Liver (tissue), 9 donors: Measurements from ENCODE around the gene NMNAT2. TPM values are rescaled to one million over a fixed set of nuclear protein-coding genes. Genes with fewer than 3 reads are reported as not detected.

Experiments
- DNase-seq: peaks from one replicate; pipeline ENCODE4 v3.0.0-alpha.2; 2017; ENCODE audit warnings: low spot score
- H3K27ac ChIP-seq, 2 donors: one replicate each; pipeline ENCODE4 v1.7.0; 2013; ENCODE audit warnings: inconsistent platforms in 2 of 2, low read length in 2 of 2, control low read depth in 1 of 2, low read depth in 1 of 2, mild to moderate bottlenecking in 1 of 2
- H3K27me3 ChIP-seq, 4 donors: one replicate each; pipeline versions ENCODE4 v1.6.1 to v1.7.0; 2013; ENCODE audit warnings: low read length in 3 of 4, inconsistent platforms in 1 of 4, mild to moderate bottlenecking in 1 of 4, moderate library complexity in 1 of 4; ENCODE audit not compliant: control insufficient read depth in 4 of 4, insufficient read depth in 4 of 4
- H3K36me3 ChIP-seq, 4 donors: one replicate each; pipeline versions ENCODE4 v1.6.1 to v1.7.0; 2013; ENCODE audit warnings: low read length in 3 of 4, mild to moderate bottlenecking in 3 of 4, low read depth in 1 of 4, moderate library complexity in 1 of 4; ENCODE audit not compliant: control insufficient read depth in 4 of 4, insufficient read depth in 3 of 4
- H3K4me1 ChIP-seq, 4 donors: one replicate each; pipeline versions ENCODE4 v1.6.1 to v1.7.0; 2013; ENCODE audit warnings: low read length in 3 of 4, mild to moderate bottlenecking in 3 of 4, moderate library complexity in 1 of 4; ENCODE audit not compliant: control insufficient read depth in 4 of 4, insufficient read depth in 4 of 4
- H3K4me3 ChIP-seq, 3 donors: one replicate each; pipeline versions ENCODE4 v1.6.1 to v1.7.0; 2013; ENCODE audit warnings: low read length in 3 of 3, control low read depth in 1 of 3, low read depth in 1 of 3, mild to moderate bottlenecking in 1 of 3
- H3K9ac ChIP-seq, 2 donors: one replicate each; pipeline ENCODE4 v1.7.0; 2013; ENCODE audit warnings: low read length in 2 of 2, mild to moderate bottlenecking in 2 of 2, moderate library complexity in 2 of 2, control low read depth in 1 of 2, low read depth in 1 of 2
- H3K9me3 ChIP-seq, 4 donors: one replicate each; pipeline versions ENCODE4 v1.6.1 to v1.7.0; 2013; ENCODE audit warnings: low read length in 3 of 4; ENCODE audit not compliant: control insufficient read depth in 4 of 4
- FOXA1 ChIP-seq: IDR thresholded peaks from 2 replicates; pipeline ENCODE4 v1.6.1; 2016; ENCODE audit warnings: antibody characterized with exemption
- FOXA2 ChIP-seq: IDR thresholded peaks from 2 replicates; pipeline ENCODE4 v1.6.1; 2016; ENCODE audit warnings: antibody characterized with exemption
- GABPA ChIP-seq, 2 donors: IDR thresholded peaks in 1 of 2; conservative IDR thresholded peaks in 1 of 2; 2 replicates each; pipeline ENCODE4 v1.6.1; 2016; ENCODE audit warnings: antibody characterized with exemption in 2 of 2, mild to moderate bottlenecking in 1 of 2, moderate library complexity in 1 of 2
- HNF4A ChIP-seq, 2 donors: conservative IDR thresholded peaks; 2 replicates each; pipeline ENCODE4 v1.6.1; 2016; ENCODE audit warnings: antibody characterized with exemption in 2 of 2, mild to moderate bottlenecking in 2 of 2
- HNF4G ChIP-seq: IDR thresholded peaks from 2 replicates; pipeline ENCODE4 v1.6.1; 2016; ENCODE audit warnings: antibody characterized with exemption
- JUND ChIP-seq, 2 donors: IDR thresholded peaks; 2 replicates each; pipeline ENCODE4 v1.6.1; 2016; ENCODE audit warnings: antibody characterized with exemption in 2 of 2
- RAD21 ChIP-seq, 2 donors: IDR thresholded peaks; 2 replicates each; pipeline ENCODE4 v1.6.1; 2016; ENCODE audit warnings: antibody characterized with exemption in 2 of 2, mild to moderate bottlenecking in 2 of 2
- RXRA ChIP-seq, 2 donors: IDR thresholded peaks; 2 replicates each; pipeline ENCODE4 v1.6.1; 2017 to 2018; ENCODE audit warnings: antibody characterized with exemption in 2 of 2, mild to moderate bottlenecking in 1 of 2
- YY1 ChIP-seq: IDR thresholded peaks from 2 replicates; pipeline ENCODE4 v1.6.1; 2016; ENCODE audit warnings: antibody characterized with exemption, mild to moderate bottlenecking
- WGBS: extraction: QIAGEN DNeasy Blood & Tissue Kit; methylation state at CpG from one replicate; pipeline ENCODE4 v1.1.7; 2013; 5-methylcytosine and 5-hydroxymethylcytosine counted together
- polyA plus RNA-seq, 2 donors: library from polyadenylated mRNA; stranded (reverse) in 1 of 2; unstranded in 1 of 2; fragments of 200-250 nt in 1 of 2; fragments of >200 nt in 1 of 2; fragmentation: Nextera tagmentation in 1 of 2; extraction: Ambion mirVana in 1 of 2; gene quantifications; one replicate each; pipeline versions ENCODE4 v1.2.1 to v1.2.3, GENCODE V29; 2013 to 2015
- total RNA-seq, 2 donors: library from RNA; depleted of rRNA; stranded (reverse); fragments of >200 nt; gene quantifications; one replicate each; pipeline ENCODE4 v1.2.3, GENCODE V29; 2014
- TF ChIP-seq, protein P1 (sequence below): IDR thresholded peaks from 2 replicates; pipeline ENCODE4 v1.6.1; 2016; ENCODE audit warnings: antibody characterized with exemption, mild to moderate bottlenecking
- TF ChIP-seq, protein P2 (sequence below): IDR thresholded peaks from 2 replicates; pipeline ENCODE4 v1.6.1; 2016; ENCODE audit warnings: antibody characterized with exemption
- TF ChIP-seq, protein P3 (sequence below): IDR thresholded peaks from 2 replicates; pipeline ENCODE4 v1.6.1; 2016; ENCODE audit warnings: antibody characterized with exemption
- TF ChIP-seq, protein P4 (sequence below): IDR thresholded peaks from 2 replicates; pipeline ENCODE4 v1.6.1; 2016; ENCODE audit warnings: antibody characterized with exemption
- TF ChIP-seq, protein P5 (sequence below): fragments of 150-350 bp; IDR thresholded peaks from 2 replicates; pipeline ENCODE4 v1.5.1; 2017; ENCODE audit warnings: improper control_type of control experiment, low read depth, low read length; ENCODE audit not compliant: missing input control
- donor health status: healthy.
- donor health status: healthy.
- donor health status: healthy.
- donor health status: healthy.
- donor health status: healthy.

Gene NMNAT2
- total and polyA plus RNA-seq, 4 donors = under 0.01 to 0.07 (median 0.05) TPM; not detected in 1

DNA sequence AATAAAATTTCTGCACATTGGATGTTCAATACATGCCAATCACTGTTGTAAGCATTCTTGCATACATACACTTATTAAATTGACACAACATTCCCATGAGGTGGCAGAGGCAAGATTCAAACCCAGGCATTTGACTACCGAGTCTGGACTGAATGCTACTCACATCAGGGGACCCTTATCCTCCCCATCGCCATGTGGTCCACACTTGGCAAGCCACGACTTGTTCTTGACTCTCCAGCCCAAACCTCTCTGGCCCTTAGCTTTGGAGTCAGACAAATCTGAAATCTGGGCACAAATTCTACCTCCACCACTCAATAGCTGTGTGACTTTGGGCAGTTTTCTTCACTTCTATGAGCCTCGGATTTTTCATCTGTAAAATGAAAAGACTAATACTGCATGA is 57.1 kb downstream of the NMNAT2 start:
- Histone ChIP-seq H3K4me3 (no peak overlapping the region), H3K27me3 (peaks cover 0 to 3% (median 0%) of the 10 kb centered on the region in 4 donors), H3K36me3 (no peaks in the 10 kb centered on the region), H3K9ac (no peak overlapping the region), H3K9me3 (no peaks in the 10 kb centered on the region), H3K4me1 (no peaks in the 10 kb centered on the region), H3K27ac (no peak overlapping the region)
- TF ChIP-seq HNF4A (conservative IDR thresholded peaks at IDR 0.05) (no peak), FOXA2 (no peak), YY1 (no peak)
- TF ChIP-seq, protein P1, sequence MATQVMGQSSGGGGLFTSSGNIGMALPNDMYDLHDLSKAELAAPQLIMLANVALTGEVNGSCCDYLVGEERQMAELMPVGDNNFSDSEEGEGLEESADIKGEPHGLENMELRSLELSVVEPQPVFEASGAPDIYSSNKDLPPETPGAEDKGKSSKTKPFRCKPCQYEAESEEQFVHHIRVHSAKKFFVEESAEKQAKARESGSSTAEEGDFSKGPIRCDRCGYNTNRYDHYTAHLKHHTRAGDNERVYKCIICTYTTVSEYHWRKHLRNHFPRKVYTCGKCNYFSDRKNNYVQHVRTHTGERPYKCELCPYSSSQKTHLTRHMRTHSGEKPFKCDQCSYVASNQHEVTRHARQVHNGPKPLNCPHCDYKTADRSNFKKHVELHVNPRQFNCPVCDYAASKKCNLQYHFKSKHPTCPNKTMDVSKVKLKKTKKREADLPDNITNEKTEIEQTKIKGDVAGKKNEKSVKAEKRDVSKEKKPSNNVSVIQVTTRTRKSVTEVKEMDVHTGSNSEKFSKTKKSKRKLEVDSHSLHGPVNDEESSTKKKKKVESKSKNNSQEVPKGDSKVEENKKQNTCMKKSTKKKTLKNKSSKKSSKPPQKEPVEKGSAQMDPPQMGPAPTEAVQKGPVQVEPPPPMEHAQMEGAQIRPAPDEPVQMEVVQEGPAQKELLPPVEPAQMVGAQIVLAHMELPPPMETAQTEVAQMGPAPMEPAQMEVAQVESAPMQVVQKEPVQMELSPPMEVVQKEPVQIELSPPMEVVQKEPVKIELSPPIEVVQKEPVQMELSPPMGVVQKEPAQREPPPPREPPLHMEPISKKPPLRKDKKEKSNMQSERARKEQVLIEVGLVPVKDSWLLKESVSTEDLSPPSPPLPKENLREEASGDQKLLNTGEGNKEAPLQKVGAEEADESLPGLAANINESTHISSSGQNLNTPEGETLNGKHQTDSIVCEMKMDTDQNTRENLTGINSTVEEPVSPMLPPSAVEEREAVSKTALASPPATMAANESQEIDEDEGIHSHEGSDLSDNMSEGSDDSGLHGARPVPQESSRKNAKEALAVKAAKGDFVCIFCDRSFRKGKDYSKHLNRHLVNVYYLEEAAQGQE = no peak
- TF ChIP-seq, protein P2, sequence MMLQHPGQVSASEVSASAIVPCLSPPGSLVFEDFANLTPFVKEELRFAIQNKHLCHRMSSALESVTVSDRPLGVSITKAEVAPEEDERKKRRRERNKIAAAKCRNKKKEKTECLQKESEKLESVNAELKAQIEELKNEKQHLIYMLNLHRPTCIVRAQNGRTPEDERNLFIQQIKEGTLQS = no peak
- TF ChIP-seq, protein P3, sequence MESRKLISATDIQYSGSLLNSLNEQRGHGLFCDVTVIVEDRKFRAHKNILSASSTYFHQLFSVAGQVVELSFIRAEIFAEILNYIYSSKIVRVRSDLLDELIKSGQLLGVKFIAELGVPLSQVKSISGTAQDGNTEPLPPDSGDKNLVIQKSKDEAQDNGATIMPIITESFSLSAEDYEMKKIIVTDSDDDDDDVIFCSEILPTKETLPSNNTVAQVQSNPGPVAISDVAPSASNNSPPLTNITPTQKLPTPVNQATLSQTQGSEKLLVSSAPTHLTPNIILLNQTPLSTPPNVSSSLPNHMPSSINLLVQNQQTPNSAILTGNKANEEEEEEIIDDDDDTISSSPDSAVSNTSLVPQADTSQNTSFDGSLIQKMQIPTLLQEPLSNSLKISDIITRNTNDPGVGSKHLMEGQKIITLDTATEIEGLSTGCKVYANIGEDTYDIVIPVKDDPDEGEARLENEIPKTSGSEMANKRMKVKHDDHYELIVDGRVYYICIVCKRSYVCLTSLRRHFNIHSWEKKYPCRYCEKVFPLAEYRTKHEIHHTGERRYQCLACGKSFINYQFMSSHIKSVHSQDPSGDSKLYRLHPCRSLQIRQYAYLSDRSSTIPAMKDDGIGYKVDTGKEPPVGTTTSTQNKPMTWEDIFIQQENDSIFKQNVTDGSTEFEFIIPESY = no peak
- DNase-seq = no peak
- WGBS = 68% methylated on average over 4 of the region's 4 CpGs

DNA sequence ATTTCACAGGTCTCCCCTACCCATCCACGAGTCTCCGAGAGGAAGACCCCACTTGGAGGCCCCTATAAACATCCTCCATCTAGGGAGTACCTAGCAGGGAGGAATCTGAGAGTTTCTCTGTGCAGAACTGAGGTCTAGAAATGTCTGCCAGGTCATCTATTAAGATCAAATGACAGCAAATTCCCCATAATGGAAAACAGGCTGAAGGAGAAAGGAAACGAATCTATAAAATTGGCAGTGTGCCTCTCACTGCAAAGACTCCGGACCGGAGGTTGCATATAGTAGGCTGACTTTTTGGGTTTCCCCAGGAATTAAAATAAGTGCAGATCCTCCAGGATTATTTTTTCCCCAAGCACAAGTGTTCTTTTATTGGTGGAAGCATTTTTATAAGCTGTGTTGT is 57.7 kb downstream of the NMNAT2 start:
- Histone ChIP-seq H3K4me3 (no peak overlapping the region), H3K27me3 (peaks cover 0 to 3% (median 0%) of the 10 kb centered on the region in 4 donors), H3K36me3 (no peaks in the 10 kb centered on the region), H3K9me3 (no peaks in the 10 kb centered on the region), H3K9ac (no peak overlapping the region), H3K27ac (no peak overlapping the region), H3K4me1 (no peaks in the 10 kb centered on the region)
- TF ChIP-seq, protein P3 = no peak
- TF ChIP-seq HNF4G = no peak
- no peak for TF ChIP-seq HNF4A (conservative IDR thresholded peaks at IDR 0.05)
- no peak for TF ChIP-seq JUND (IDR thresholded peaks at IDR 0.05)
- no peak for TF ChIP-seq FOXA2
- TF ChIP-seq RXRA (IDR thresholded peaks at IDR 0.05) = no peak
- TF ChIP-seq, protein P2 = no peak
- no peak for TF ChIP-seq YY1
- no peak for TF ChIP-seq GABPA (IDR thresholded peaks at IDR 0.05 in 1 of 2, conservative IDR thresholded peaks at IDR 0.05 in 1 of 2)
- TF ChIP-seq, protein P4, sequence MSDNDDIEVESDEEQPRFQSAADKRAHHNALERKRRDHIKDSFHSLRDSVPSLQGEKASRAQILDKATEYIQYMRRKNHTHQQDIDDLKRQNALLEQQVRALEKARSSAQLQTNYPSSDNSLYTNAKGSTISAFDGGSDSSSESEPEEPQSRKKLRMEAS = no peak
- TF ChIP-seq, protein P5, sequence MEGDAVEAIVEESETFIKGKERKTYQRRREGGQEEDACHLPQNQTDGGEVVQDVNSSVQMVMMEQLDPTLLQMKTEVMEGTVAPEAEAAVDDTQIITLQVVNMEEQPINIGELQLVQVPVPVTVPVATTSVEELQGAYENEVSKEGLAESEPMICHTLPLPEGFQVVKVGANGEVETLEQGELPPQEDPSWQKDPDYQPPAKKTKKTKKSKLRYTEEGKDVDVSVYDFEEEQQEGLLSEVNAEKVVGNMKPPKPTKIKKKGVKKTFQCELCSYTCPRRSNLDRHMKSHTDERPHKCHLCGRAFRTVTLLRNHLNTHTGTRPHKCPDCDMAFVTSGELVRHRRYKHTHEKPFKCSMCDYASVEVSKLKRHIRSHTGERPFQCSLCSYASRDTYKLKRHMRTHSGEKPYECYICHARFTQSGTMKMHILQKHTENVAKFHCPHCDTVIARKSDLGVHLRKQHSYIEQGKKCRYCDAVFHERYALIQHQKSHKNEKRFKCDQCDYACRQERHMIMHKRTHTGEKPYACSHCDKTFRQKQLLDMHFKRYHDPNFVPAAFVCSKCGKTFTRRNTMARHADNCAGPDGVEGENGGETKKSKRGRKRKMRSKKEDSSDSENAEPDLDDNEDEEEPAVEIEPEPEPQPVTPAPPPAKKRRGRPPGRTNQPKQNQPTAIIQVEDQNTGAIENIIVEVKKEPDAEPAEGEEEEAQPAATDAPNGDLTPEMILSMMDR = no peak
- no peak for TF ChIP-seq RAD21 (IDR thresholded peaks at IDR 0.05)
- TF ChIP-seq FOXA1 = no peak
- DNase-seq = no peak
- 73% methylated on average over 5 of the region's 5 CpGs for WGBS
